NT2/D1 (cell line): ENCODE results near the gene SLCO3A1.

ENCODE experiments used
- DNase-seq: peaks from one replicate; pipeline ENCODE4 v3.0.0-alpha.2; 2011; ENCODE audit warnings: low read depth, low spot score
- H3K27me3 ChIP-seq: 2 replicates; pipeline ENCODE4 v1.6.0; 2011; ENCODE audit warnings: mild to moderate bottlenecking; ENCODE audit not compliant: insufficient read length, insufficient read depth
- H3K36me3 ChIP-seq: 2 replicates; pipeline ENCODE4 v1.6.1; 2011; ENCODE audit warnings: mild to moderate bottlenecking, low read length, mixed read lengths; ENCODE audit not compliant: insufficient read depth, insufficient read length
- H3K4me1 ChIP-seq: 2 replicates; pipeline ENCODE4 v1.5.1; 2011; ENCODE audit not compliant: insufficient read depth, insufficient read length
- H3K4me3 ChIP-seq: 2 replicates; pipeline ENCODE4 v1.5.1; 2011; ENCODE audit warnings: low read depth; ENCODE audit not compliant: insufficient read length
- H3K9ac ChIP-seq: 2 replicates; pipeline ENCODE4 v1.6.0; 2011; ENCODE audit warnings: low read depth; ENCODE audit not compliant: insufficient read length
- H3K9me3 ChIP-seq: 2 replicates; pipeline ENCODE4 v1.5.1; 2011; ENCODE audit warnings: mild to moderate bottlenecking, low read length; ENCODE audit not compliant: insufficient read depth
- SUZ12 ChIP-seq: IDR thresholded peaks from 2 replicates; pipeline ENCODE4 v1.6.1; 2011; ENCODE audit not compliant: insufficient read length, insufficient read depth; ENCODE audit errors: extremely low read depth
- YY1 ChIP-seq: IDR thresholded peaks from 2 replicates; pipeline ENCODE4 v1.6.1; 2011; ENCODE audit not compliant: insufficient read length, insufficient read depth
- ZNF274 ChIP-seq: IDR thresholded peaks from 2 replicates; pipeline ENCODE4 v1.6.1; 2011; ENCODE audit warnings: mild to moderate bottlenecking, low read depth, low read length

Gene SLCO3A1

GRCh38 chr15:92082006-92082843 lies 228.7 kb downstream of the SLCO3A1 start:
- H3K4me1 ChIP-seq, result peaks cover 3% of the 10 kb centered on the region
- TF ChIP-seq ZNF274, result no peak
- no peak for TF ChIP-seq SUZ12
- no peak for TF ChIP-seq YY1
- H3K36me3 ChIP-seq, result no peaks in the 10 kb centered on the region
- H3K27me3 ChIP-seq, result no peaks in the 10 kb centered on the region
- DNase-seq, result peak; percentile 70
- H3K4me3 ChIP-seq, result no peak overlapping the region
- H3K9me3 ChIP-seq, result peaks cover 7% of the 10 kb centered on the region; the same call in 1 of the 2 replicates
- no peak overlapping the region for H3K9ac ChIP-seq

GRCh38 chr15:92083190-92083589 lies 229.7 kb downstream of the SLCO3A1 start:
- Histone ChIP-seq H3K9ac (no peak overlapping the region), H3K9me3 (peaks cover 4% of the 10 kb centered on the region; the same call in 1 of the 2 replicates), H3K27me3 (no peaks in the 10 kb centered on the region), H3K4me3 (no peak overlapping the region), H3K4me1 (peaks cover 3% of the 10 kb centered on the region), H3K36me3 (no peaks in the 10 kb centered on the region)
- DNase-seq, result no peak
- no peak for TF ChIP-seq SUZ12
- no peak for TF ChIP-seq ZNF274
- no peak for TF ChIP-seq YY1

- Histone ChIP-seq H3K9ac (no peak overlapping the region), H3K9me3 (peaks cover 4% of the 10 kb centered on the region; the same call in 1 of the 2 replicates), H3K4me1 (peaks cover 3% of the 10 kb centered on the region), H3K4me3 (no peak overlapping the region), H3K36me3 (no peaks in the 10 kb centered on the region), H3K27me3 (no peaks in the 10 kb centered on the region)
- TF ChIP-seq ZNF274 (no peak), SUZ12 (no peak), YY1 (no peak)
- DNase-seq, result no peak
These were observed 233.7 kb downstream of the SLCO3A1 start for GRCh38 chr15:92087211-92087610.

- Histone ChIP-seq H3K9ac (no peak overlapping the region), H3K27me3 (no peaks in the 10 kb centered on the region), H3K4me1 (no peaks in the 10 kb centered on the region), H3K4me3 (no peak overlapping the region), H3K36me3 (no peaks in the 10 kb centered on the region), H3K9me3 (no peaks in the 10 kb centered on the region)
- DNase-seq, result peak; percentile 85
- TF ChIP-seq SUZ12, result no peak
- no peak for TF ChIP-seq ZNF274
- TF ChIP-seq YY1, result no peak
These were observed 237.7 kb downstream of the SLCO3A1 start for GRCh38 chr15:92091155-92091734.

- H3K36me3 ChIP-seq, result no peaks in the 10 kb centered on the region
- peaks cover 2% of the 10 kb centered on the region for H3K4me1 ChIP-seq
- no peaks in the 10 kb centered on the region for H3K9me3 ChIP-seq
- TF ChIP-seq ZNF274 (no peak), YY1 (no peak), SUZ12 (no peak)
- DNase-seq, result no peak
- no peak overlapping the region for H3K9ac ChIP-seq
- no peak overlapping the region for H3K4me3 ChIP-seq
- H3K27me3 ChIP-seq, result peaks cover 4% of the 10 kb centered on the region
These were observed 239.0 kb downstream of the SLCO3A1 start for GRCh38 chr15:92092289-92093105.

- Histone ChIP-seq H3K4me1 (peaks cover 5% of the 10 kb centered on the region), H3K27me3 (peaks cover 4% of the 10 kb centered on the region), H3K36me3 (no peaks in the 10 kb centered on the region), H3K4me3 (no peak overlapping the region), H3K9ac (no peak overlapping the region), H3K9me3 (peaks cover 5% of the 10 kb centered on the region; the same call in 1 of the 2 replicates)
- no peak for DNase-seq
- TF ChIP-seq SUZ12 (no peak), ZNF274 (no peak), YY1 (no peak)
These were observed 242.2 kb downstream of the SLCO3A1 start for GRCh38 chr15:92095693-92096092.
